ENCODE results near the gene ARL6.

Gene ARL6

DNA sequence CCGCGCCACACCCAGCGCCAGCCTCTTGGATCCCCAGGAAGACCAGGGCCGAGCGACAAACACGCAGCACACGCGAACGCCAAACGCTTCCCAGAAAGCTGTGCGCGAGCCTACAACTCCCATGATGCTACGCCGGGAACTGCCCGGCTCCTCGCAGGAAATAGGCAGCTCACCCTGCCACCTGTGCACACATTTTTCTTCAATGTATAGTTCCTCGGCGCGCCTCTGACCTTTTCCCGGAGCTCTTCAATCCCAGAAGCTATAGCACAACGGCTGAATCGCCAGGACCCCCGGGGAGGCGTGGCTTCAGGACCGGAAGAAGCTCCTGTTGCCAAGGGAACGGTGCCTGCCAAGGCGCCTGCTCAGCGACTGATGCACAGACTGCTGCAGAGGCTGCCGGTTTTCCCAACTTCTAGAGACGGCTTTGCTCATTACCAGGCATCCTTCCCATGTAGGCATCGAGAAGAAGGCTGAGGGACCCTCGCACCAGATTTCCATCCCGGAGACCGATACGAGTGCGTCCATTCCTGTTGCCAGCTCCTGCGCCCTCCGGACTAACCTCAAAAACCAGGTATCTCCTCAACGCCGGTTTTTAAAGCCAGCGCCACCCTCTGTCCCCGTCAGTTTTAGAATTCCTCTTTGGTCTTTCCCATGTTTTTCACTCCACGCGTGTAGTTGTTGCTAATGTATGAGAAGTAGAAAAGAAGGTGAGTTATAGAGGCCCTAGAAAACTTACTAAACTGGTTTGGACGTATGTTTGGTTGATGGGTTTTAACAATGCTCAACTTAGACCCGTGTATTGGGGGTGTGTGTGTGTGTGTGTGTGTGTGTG is at the start of gene ARL6:
Gene ARL6 (plus strand): TSS at position 352 of the 832 bp plus-strand sequence. CDS start 3,350 bp downstream, outside the sequence.
- DNase-seq: peak; percentile 85 to 95

- peak; percentile 67 to 86 for DNase-seq
Measured at GRCh38 chr3:97719156-97719821, 45.3 kb upstream of the ARL6 start.

DNA sequence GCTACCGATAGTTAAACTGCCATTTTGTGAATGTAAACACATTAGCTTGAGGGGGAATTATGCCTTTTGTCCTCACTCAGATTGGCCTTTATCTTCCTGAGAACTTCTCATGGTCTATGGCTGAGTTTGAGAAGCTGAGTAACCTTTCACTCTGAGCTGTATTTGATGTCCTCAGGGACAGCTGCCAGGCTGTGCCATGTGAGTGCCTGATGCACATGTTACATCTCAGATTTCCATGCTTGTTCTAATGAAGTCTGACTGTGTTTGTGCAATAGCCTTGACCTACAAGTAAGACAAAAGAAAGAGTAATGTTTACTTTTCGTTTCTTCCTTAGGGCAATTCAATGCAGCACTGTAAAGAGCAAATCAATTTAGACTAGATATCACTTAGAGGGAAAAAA is 44.1 kb upstream of the ARL6 start:
- DNase-seq: peak in 1 of 2 experiments; percentile 17

DNA sequence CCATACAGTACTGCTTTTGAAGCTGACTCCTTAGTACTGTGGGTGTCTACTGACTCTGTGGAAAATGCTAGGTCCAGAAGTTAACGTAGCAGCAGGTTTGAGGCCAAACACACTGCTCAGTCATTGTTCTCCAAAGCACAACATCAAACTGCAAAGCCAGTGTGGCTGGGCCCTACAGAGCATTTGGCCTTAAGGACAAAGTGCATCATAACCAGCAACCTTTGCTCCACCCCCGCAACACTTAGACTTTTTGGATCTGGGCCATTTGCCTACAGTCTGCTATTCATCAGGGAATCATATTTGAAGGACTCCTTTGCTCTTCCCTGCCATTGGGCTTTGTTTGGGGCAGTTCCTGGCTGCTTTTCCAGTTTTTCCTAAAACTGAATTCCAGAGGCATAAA is 43.1 kb upstream of the ARL6 start:
- DNase-seq: peak in 1 of 2 experiments; percentile 29

DNA sequence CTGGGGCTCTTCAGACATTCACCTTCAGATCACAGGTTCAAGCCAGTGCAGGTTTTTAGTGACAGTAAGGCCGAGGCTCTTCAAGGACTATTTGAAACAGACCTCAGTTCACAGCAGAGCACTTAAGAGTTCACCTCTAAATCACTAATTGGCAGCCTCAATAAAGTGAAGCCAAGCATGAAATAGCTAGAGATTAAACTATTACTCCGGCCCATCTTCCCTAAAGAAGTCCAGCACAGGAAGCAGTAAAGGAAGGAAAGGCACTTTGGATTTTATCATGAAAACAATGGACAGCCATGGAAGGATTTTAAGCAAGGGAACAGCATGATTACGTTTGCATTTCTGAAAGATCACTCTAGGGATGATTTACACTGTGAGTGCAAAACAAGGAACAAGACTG is 27.6 kb upstream of the ARL6 start:
- no peak for DNase-seq

- no peak for DNase-seq
Measured at GRCh38 chr3:97738761-97739160, 25.8 kb upstream of the ARL6 start.

GRCh38 chr3:97742036-97742435 is 22.5 kb upstream of the ARL6 start:
- no peak for DNase-seq

- DNase-seq: no peak
Measured at GRCh38 chr3:97744289-97744688, 20.3 kb upstream of the ARL6 start.

GRCh38 chr3:97763586-97764406 is 762 bp upstream of the ARL6 start:
- DNase-seq: no peak

DNA sequence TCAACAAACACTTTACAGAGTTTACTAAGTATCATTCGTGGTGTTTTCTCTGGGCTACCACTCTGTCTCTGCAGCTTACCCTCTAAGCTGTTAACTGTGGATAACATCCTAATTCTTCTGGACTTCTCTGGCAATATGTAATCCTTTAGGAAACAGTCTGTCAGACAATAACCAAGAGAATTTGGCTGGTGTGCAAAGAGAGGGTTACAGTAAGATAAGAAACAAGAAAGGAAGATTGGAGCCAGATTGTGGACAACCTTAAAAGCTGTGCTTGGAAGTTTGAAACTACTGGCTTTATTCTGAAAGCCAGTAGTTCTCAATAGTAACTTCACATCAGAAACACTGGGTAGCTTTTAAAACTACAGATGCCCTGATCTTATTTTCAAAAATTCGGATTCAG is 778 bp downstream of the ARL6 start:
- DNase-seq: no peak

DNA sequence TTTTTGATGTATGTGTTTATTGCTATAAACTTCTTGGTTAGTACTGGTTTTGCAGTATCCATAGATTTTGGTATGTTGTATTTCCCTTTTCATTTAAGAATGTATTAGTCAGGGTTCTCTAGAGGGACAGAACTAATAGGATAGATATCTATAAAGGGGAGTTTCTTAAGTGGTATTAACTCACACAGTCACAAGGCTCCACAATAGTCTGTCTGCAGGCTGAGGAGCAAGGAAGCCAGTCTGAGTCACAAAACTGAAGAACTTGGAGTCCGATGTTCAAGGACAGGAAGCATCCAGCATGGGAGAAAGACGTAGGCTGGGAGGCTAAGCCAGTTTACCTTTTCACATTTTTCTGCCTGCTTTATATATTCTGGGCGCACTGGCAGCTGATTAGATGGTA is 8.4 kb downstream of the ARL6 start:
- DNase-seq: no peak

- no peak for DNase-seq
Measured at GRCh38 chr3:97778152-97778551, 13.6 kb downstream of the ARL6 start.

DNA sequence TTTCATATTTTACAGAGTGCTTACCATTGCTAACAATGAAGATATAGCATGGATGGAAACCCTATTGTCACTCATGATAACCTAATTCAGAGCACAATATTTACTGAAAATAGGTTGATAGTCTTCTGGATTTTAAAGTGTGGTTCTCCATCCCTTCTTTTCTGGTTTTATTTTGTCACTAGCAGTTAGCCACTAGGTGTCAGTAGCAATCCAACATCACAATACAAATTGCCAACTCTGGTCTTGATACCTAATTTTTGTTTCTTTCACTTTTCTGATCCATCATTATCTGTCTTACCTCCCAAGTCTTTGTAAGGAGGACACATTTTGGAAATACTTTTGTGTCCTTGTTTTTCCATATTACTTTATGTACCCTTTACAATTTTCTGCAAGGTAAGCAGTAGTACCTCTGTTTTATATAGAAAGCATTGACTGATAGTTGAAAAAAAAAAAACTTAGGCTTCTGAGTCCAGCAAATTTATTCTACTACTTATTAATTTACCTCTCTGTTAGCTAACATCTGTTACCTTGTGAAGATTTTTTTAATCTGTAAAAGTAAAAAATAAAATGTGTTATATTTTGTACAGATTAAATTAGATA is 29.0 kb downstream of the ARL6 start:
- peak; percentile 69 to 77 for DNase-seq

DNA sequence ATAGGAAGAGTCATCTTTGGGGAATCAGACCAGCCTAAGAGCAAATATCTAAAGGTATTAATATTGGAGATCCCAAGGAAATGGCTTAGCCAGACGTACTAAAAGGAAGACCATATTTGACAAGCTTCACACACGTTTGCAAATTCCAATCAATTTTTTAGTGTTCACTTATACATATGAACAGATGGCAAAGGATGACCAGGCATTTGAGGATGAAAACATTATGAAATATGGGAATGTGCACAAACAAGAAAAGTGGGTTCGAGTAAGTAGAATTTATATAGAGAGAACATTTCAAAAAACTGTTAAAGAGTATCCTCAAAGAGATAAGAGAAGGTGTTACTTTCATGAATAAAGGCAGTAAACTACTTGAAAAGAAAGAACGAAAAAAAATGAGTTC is 31.4 kb downstream of the ARL6 start:
- DNase-seq: no peak

GRCh38 chr3:97804471-97804870 is 39.9 kb downstream of the ARL6 start:
- no peak for DNase-seq

DNA sequence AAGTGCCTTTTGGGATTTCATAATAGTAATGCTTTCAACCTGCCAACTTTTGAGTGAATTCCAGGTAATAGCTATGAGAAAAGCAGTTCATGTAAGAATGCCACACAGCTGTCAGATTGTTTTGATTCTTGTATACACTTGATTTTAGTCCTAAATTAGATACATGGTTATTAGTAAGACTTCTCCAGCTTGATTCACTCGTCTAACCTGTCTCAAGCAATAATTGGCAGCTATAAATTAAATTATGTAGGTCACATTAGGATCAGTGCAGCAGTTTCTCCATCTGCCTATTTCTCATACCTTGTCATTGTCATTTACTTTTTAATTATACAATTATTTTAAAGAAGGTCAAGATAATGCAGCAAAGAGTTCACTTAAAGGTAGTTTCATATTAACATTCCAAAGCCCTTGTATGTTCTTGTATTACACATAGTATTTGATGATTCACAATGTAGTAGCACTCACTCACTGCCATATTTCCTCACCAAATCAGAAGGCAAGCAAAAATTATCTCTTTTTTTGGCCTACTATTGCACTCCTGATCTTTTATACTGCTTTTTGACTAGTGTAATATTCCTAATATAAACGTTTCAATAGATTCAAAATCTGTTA is 46.3 kb downstream of the ARL6 start:
- DNase-seq: no peak

- DNase-seq: no peak
Measured at GRCh38 chr3:97815149-97815917, 50.8 kb downstream of the ARL6 start.

DNA sequence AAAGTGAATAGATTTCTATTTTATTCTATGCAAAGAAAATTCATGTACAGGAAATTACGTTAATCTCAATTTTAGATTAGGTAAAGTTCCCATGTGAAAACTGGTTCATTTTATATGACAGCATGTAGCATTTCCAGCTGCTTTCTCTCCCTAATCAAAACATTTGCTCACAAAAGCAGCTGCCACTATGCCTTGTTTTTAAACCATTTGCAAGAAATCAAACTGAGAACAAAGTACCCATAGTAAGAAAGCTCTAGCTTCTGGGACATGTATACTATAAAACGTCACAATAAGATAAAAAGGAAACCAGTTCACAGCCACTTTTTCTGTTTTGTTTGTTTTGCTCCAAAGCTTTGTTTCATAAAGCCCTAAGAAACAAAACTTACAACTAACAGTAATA is 52.3 kb downstream of the ARL6 start:
- no peak for DNase-seq

GRCh38 chr3:97817965-97818364 is 53.4 kb downstream of the ARL6 start:
- DNase-seq: peak; percentile 81 to 90

DNA sequence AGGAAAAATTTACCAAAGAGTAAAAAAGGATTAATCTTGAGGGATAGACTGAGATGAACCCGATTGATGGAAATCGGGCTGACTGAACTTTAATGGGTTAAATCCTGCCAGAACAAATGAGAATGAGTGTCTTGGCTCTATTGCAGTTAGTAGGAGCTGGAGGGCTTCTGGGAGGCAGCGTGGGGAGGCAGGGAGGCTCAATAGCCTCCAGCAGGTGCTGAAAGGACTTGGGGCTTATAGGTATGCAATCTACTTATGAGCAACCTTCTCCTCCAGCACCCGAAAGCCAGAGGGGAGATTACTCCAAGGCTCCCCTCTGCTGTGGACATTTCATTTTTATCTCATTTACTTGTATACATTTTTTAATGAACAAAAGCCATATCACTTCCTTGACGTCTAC is 56.2 kb downstream of the ARL6 start:
- no peak for DNase-seq

GRCh38 chr3:97821287-97821773 is 56.8 kb downstream of the ARL6 start:
- peak in 1 of 2 experiments; percentile 64 for DNase-seq
